ENCODE measurements around the gene PEAK1.

- TF ChIP-seq CTCF (optimal IDR thresholded peaks at IDR 0.05 in 1 of 3, IDR thresholded peaks at IDR 0.05 in 1 of 3, conservative IDR thresholded peaks at IDR 0.05 in 1 of 3; ENCODE audit: extremely low read depth in 1 of 3, insufficient read depth in 2 of 3, low read length in 3 of 3) = no peak
- TF ChIP-seq EZH2 (IDR thresholded peaks at IDR 0.05; ENCODE audit: low read length) = no peak
Measured at GRCh38 chr15:77384086-77384485, 35.8 kb downstream of the PEAK1 start.

Measured in keratinocyte (primary cell).